HG03196 (cell line): Measurements from ENCODE around the gene TEC.

ENCODE experiments used
- ATAC-seq: cut with Tn5 transposase; IDR thresholded peaks from one replicate; pipeline ENCODE4 v1.9.1; 2021; ENCODE audit not compliant: unreplicated experiment

TEC gene

GRCh38 chr4:48085821-48086589, 183.6 kb downstream of the TEC start:
- no peak for ATAC-seq
